DMS114 treated with DMSO at 0.1 percent for 48 hours (cell line): Measurements from ENCODE around the gene ESPN.

ENCODE experiments used
- DNase-seq: peaks from one replicate; lab custom pipeline; 2025; ENCODE audit not compliant: unreplicated experiment; lab: John Stamatoyannopoulos, UW

ESPN gene

DNA sequence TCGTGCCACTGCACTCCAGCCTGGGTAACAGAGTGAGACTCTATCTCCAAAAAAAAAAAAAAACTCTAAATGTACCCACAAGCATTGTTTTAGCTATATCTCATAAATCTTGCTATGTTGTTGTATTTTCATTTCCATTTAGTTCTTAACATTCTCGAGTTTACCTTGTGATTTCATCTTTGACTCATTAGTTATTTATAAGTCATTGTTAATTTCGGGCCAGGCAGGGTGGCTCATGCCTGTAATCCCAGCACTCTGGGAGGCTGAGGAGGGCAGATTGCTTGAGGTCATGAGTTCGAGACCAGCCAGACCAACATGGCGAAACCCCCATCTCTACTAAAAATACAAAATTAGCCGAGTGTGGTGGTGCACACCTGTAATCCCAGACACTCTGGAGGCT lies 16.6 kb upstream of the ESPN start:
- no peak for DNase-seq

DNA sequence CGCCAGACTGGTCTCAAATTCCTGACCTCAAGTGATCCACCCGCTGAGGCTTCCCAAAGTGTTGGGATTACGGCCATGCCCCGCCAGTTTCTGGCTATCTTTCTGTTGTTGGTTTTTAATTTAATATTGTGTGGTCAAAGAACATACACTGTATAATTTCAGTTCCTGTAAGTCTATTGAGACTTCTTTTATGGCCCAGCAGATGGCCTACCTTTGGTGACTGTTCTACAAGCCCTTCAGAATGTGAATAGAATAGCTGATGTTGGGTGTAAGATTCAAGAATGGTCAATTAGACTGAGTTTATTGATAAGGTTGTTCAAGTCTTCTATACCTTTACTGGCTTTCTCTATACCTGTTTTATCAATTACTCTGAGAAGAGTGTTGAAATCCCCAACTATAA lies 15.5 kb upstream of the ESPN start:
- DNase-seq, result no peak

DNA sequence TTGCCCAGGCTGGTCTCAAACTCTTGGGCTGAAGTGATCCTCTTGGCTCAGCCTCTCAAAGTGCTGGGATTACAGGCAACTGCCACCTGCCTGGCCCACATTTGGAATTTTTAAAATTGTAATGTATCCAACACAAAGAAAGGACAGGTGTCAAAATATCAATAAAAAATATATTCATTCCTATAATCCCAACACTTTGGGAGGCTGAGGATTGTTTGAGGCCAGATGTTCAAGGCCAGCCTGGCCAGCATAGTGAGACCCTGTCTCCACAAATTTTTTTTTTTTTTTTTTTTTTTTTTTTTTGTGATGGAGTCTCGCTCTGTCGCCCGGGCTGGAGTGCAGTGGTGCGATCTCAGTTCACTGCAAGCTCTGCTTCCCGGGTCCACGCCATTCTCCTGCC lies 14.8 kb upstream of the ESPN start:
- DNase-seq, result no peak

DNA sequence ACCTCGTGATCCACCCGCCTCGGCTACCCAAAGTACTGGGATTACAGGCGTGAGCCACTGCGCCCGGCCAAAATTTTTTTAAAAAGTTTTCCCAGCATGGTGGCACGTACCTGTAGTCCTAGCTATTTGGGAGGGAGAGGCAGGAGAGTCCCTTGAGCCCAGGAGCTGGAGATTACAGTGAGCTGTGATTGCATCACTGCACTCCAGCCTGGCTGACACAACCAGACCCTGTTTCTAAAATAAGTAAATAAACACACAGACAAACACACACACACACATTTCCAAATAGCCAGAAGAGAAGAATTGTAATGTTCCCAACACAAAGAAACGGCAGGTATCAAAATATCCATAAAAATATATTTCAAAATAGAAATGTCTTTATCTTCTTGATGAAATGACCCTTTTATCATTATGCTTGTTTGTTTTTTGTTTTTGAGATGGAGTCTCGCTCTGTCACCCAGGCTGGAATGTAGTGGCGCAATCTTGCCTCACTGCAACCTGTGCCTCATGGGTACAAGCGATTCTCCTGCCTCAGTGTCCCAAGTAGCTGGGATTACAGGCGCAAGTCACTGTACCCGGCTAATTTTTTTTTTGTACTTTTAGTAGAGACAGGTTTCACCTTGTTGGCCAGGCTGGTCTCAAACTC lies 14.2 kb upstream of the ESPN start:
- DNase-seq, result no peak

DNA sequence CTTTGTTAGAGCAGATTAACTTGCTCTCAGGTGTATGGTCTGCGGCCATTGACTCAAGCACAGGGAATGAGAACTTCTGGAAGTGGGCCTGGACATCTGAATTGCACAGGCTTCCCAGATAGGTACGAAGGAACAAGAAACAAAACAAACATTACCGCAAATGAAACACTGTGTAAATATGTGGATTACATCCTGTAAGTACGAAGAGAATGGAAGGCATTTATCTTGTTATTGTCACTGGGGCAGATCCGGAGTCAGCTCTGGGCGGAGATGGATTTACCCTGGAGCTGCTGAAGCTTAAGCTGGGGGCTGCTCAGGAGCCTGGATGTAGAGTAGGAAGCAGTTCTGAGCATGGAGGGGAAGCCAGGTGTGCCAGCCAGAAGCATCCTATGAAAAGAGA lies 11.7 kb upstream of the ESPN start:
- no peak for DNase-seq

DNA sequence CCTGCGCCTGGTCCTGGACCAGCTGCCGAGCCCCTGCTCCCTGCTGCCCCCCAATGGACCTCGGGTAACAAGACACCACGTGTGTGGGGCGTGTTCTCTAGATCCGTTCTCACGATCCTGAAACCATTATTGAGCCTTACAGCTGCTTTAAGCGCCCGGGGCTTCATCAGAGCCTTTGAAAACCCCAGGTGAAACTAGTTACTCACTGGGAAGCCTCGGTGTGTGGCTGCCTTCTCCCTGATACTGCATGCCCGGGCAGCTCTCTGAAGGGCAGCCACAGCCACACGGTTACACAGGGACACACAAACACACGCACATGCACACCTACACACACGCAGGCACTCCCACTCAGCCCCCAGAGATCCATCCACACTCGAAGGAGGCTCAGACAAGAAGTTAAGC lies 10.1 kb upstream of the ESPN start:
- no peak for DNase-seq

DNA sequence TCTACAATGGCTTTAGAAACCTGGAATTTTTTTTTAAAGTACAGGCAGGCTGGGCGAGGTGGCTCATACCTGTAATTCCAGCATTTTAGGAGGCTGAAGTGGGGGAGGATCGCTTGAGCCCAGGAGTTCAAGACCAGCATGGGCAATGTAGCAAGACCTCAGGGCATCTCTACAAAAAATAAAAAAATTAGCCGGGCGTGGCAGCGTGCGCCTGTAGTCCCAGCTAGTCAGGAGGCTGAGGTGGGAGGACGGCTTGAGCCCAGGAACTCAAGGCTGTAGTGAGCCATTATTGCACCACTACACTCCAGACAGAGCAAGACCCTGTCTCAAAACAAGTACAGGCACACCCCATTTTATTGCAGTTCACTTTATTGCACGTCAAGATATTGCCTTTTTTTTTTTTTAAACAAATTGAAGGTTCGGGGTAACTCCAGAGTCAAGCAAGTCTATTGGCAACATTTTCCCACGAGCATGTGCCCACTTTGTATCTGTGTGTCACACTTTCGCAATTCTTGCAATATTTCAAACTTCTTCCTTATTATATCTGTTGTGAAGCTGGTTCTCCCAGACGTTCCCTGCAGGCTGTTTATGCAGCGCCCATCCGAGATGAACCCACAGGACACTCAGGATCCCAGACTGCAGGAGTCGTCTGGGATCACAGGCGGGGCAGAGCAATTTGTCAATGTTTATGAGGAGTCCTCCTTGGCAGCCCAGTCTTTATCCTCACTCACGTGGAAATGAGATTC lies 9.5 kb upstream of the ESPN start:
- DNase-seq, result no peak

DNA sequence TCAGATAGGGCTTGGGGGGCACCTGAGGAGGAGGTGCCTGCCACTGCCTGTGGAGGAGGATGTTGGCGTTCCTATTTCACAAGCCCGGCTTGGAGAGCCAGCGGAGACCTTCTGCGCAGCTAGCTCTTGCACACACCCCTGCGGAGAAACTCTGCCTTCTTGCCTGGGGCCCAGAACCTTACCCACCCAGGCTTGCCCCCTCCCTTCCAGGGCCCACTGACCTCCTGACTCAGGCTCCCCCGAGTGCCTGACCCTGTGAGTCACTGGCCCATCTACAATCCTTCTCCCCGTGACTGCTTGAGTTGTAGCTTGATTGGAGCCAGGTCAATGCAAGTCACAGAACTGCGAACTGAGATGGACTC lies 8.3 kb upstream of the ESPN start:
- DNase-seq, result no peak

DNA sequence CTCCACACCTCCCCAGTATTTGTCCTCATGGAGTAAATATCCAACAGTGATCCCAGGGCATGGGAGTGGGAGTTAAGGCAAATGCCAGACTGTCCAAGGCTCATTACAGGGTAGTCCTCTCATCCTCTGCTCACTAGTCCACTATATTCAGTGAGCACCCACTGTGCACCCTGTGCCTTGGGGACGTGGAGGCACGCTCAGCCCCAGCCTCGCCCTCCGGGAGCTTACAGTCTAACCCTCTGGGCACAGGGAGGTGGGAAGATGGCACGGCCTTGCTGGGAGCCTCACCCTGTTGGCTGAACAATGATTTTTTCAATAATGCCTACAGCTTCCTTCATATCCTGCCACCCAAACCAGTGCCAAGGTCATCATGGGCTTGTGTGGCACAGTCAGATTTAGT lies 7.7 kb upstream of the ESPN start:
- no peak for DNase-seq

DNA sequence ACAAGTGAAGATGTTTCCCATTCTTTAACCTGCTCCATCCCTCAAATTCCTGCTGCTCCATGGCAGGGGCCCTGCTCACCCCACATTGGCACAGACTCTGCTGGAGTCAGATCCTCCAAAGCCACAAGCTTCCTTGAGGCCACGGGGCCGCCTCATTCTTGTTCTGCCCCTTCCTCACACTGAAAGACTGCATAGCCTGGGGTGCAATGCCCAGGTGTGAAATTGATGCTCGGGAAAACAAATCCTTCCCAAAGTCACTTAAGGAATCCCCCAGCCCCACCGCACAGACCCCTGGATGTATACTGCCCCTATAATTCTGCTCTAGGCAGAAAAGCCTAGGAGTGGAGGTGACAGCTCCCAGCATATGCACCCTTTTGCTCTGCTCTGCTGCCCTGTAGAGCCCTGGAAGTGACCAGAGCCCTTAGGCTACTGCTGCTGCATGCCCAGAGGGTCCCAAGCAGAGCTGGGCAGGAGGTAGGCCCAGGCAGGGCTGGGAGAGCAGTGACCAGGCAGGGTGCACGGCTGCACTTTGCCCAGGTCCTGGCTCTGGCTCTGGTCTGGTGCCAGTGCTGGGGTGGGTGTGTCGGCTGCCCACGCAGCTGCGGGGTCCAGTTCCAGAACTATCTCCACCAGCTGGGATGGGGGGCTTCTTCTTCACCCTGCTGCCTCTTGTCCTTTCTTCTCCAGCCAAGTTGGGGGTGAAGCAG lies 6.5 kb upstream of the ESPN start:
- no peak for DNase-seq

DNA sequence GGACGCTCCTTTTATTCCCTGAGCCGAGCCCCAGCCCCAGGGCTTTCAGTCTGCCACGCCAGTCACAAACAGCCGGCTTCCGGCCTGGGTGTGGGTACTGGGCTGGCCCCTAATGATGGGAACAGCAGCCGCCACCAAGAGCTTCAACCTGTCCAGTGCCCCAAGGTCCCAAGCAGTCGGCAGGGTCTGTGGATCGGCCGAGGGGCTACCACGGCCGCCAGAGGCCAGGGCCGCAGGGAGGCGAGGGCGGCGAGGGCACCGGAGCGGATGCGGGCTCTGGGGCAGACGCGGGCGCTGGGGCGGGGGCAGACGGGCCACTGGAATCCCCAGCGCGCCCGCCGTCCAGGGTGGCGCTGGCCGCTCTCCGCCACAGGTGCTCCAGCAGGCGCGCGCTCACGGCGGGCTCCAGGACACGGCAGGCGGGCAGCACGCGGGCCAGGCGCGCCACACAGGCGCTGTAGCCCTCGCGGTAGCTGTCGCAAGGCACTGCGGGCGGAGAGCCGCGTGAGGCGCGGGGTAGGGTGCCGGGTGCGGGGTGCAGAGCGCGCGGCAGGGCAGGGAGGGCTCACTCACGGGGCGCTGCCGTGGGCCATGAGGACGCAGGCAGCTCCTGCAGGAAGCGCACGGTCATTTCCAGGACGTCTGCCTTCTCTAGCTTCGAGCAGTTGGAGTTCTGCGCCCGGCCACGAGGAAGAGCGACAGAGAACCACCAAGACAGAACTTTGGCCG lies 5.7 kb upstream of the ESPN start:
- DNase-seq, result no peak

DNA sequence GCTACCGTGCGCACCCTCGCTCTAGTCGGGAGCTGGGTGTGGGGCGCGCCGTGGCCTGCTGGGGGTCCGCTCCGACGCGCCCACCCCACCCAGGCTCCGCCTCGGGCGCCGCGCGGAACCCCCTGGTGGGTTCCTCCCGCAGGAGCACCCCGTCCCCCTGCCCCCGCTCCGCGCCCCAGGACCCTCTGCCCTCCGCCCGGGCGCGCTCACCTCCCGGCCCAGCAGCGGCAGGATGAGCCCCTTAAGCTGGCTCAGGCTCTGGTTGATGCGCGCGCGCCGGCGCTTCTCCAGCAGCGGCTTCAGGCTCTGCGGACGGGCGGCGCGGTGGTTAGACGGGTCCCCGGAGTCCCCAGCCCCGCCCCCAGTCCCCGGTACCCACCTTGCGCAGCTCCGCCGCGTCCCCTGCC lies 5.2 kb upstream of the ESPN start:
- DNase-seq, result no peak

DNA sequence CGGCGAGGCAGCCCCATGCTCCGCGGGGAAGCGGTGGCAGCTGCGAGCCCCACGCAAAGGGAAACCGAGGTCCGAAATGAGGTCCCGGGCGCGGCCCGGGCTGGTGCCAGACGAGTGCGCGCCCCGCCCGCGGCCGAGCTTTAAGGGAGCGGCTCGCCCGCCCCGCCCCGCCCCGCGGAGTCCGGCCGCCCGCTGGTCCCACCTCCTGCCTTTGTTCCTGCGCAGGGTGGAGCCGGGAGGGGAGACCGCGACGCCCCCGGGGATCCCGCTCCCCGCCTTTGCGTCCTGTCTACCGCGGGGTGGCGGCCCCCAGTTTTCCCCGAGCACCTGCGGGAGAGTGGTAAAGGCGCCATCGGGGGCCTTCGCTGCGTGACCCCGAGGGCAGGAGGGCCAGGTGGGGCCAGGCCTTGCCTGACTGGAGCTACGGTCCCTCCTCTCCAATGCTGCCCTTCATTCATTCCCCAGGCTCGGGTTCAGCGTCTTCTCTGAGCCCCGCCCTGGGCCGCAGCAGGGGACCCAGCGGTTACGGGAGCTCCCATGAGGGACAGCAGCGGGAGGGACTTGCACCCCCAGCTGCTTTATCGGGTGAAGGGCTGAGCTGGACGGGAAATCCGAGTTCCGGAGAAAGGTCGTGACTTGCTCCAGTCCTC lies 4.6 kb upstream of the ESPN start, which contains the start of gene HES2:
Gene HES2 (minus strand): TSS at position 116 of the 650 bp plus-strand sequence. CDS start 99 bp downstream, at position 17.
- no peak for DNase-seq

DNA sequence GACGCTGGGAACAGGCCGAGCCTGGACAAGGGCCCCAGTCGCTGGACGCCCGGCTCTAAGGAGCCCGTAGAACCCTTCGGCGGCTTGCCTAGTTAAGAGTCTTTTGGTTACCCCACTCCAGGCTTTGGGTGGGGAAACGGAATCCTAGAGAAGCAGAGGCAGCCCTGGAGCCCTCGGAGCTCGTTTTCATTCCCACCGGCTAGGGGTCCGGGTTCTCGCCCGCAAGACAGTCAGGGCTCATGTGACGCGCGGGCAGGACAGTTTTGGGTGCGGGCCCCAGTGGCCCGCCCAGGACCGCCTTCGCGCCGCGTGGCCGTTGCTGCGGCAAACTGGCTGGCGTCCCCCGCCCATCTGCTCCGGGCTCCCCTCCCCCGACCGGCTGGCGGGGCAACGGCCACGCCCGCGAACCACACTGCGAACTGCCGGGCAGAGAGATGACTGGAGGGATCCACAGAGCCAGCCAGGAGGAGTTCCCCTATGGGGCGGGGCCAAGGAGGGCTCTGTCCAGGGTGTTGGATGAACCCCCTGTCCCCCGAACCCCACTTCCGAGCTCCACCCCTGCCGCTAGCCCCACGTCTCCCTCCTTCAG lies 4.0 kb upstream of the ESPN start:
- DNase-seq, result no peak

DNA sequence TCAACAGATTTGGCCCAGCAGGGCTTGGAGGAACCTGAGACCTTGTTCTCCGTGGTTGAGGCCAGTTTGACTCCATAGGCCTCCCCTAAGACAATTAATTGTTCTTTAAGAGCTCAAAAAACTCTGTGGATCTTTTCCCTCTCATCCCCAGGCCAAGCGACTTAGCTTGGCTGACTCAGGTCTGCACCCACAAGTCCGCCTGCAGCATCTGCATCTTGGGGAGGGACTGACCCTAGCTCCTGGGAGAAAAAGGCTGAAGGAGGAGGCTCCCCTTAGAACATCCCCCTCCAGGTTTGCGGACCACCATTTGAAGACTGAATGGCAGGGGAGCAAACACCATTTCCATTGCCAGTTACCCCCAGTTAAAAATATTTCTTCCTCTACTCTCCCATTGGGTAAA lies 3.3 kb upstream of the ESPN start:
- DNase-seq, result no peak

DNA sequence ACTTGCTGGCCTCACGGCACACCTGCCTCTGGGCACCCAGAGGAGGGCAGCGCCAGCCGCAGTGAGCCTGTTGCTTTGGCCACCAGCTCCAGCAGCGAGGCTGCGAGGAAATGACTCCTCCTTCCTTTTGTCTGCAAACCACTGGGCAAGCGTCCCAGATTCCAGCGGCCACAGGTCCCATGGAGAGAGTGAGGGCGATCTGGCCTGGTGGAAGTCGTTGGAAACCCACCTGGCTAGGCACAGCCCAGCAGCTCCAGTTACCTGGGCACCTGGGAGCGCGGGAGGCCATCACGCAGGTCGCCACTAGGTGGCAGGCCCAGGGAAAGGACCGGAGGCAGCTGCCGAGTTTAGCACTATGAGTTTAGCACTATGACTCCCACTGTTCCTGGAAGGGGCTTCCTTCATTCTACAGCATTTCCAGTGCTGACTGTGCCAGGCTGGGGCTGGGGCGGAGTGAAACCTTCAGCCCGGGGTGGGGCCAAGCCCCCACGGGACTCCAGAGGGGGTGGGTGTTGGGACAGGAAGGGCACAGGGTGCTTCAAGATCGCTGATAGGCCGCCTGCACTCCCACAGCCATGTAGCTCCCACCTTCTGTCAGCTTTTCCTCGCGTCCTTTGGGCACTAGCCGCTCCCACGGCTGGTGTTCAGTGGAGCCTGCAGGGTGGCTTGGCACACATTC lies 1.1 kb upstream of the ESPN start:
- no peak for DNase-seq

DNA sequence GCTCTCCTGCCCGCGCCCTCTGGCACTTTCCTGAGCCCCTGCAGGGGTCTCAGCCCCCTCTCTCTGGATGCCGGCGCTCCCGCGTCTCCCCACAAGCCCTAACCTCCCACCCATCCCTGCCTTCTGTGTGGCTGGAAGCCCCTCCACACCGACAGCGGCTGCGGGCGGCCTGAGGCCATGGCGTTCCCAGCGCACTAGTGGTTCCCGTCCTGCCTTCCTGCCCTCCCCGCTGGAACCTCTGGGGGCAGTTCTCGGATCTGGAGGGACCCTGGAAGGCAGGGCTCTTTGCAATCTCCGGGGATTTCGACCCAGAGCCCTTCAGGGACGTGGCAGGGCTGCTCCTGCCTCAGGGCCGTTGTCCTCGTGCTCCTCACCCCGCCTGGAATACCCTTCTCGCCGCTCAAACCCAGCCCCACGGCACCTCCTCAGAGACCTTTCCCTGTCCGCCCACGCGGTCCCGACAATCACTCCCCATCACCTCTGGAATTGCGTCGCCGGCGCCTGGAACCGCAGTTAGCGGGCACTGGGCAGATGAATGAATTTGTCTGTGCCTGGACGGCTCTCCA lies 493 bp upstream of the ESPN start:
- no peak for DNase-seq

DNA sequence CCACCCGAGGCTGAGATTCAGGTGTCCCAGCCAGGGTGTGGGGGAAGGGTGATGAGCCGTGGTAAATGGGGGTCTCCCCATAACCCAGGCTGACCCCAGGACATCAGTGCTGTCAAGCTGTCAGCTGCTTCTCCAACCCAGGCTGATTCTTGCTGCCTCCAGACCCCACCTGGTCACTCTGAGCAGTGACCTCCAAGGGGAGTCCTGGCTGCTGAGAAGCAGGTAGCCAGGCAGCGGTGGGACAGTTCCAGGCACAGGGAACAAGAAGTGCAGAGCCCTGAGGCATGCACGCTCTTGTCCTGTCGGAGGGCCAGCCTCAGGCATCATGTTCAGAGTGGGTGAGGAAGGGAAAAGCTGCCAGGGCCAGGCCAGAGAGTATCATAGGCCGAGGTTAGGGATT lies 1.1 kb downstream of the ESPN start:
- DNase-seq, result no peak

DNA sequence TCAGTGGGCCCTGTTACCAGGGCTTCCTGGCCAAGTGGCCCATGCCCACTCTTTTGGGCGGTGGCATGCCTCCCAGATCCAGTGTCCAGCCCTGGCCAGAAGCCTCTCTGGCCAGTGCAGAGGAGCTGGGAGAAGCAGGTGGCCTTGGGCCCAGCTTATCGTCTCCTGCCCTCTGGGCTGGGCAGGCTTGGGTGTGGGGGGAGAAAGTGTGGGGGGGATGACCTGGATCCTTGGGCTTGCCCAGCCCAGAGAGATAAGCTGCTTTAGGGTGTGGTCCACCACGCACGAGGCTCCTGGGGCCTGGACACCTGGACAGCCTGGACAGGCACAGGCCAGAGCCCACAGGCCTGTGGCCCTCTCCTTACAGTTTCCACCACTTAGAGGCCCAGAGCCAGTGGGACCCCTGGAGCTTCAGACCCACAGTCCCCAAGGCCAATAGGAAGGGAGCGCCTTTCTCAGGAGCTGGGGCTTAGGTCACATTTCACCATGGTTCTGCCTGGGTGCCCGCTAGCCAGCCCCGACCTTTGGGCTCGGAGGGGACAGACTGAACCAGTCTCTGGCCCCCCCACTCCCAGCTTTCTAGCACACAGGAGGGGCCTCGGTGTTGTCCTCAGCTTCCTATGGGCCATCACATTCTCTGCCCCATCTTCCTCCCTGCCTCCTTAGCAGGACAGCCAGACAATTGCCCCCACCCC lies 1.8 kb downstream of the ESPN start:
- no peak for DNase-seq
